Measurements from ENCODE around the gene SHANK1.
A peak's percentile ranks its signal among the peaks of the same experiment; 100 is the strongest.

Gene SHANK1

DNA sequence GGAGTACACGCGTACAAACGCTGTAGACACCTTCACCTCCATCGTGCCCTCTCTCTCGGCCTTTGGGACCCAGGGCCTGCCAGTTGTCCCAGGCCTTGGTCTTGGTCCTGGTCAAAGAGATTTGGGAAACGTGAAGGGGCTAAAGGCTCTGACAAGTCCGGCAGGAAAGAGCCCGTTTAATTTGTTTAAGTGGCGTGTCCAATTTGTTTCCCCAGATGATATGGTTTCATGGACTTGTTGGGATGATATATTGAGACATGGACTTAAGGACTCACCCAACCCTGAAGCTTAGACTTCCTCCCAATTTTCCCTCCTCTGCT is 6.3 kb upstream of the SHANK1 start:
- no peak for DNase-seq

- no peak for DNase-seq
Observed at GRCh38 chr19:50725218-50725910, 5.8 kb upstream of the SHANK1 start.

- peak; percentile 99 for DNase-seq
Observed at GRCh38 chr19:50724522-50725217, 5.1 kb upstream of the SHANK1 start.

GRCh38 chr19:50723735-50724521 is 4.3 kb upstream of the SHANK1 start:
- no peak for DNase-seq

DNA sequence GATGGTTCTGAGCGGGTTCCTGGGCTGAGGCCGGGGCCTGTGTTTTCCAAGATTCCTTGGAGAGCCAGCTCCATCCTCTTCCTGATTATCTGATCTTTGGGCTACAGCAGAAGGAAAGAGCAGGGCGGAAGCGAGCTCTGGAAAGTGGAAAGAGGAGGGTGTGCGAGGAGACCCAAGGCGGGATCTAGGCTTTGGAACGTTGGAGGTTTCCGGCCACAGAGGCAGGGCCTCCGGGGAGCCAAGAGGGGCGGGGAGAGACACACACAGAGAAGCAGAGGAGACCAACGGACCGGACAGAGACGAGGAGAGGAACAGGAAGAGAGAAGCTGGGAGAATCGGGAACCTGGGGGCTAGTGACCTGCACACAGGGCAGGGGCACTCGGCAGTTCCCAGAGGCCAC is 3.5 kb upstream of the SHANK1 start, which contains the start of gene CLEC11A:
TSS of gene CLEC11A (plus strand) at position 296 of the 400 bp plus-strand sequence. CDS start 162 bp downstream, outside the sequence.
- no peak for DNase-seq

- no peak for DNase-seq
Observed at GRCh38 chr19:50722201-50723013, 2.8 kb upstream of the SHANK1 start.

GRCh38 chr19:50721441-50722137 is 2.0 kb upstream of the SHANK1 start:
- no peak for DNase-seq

DNA sequence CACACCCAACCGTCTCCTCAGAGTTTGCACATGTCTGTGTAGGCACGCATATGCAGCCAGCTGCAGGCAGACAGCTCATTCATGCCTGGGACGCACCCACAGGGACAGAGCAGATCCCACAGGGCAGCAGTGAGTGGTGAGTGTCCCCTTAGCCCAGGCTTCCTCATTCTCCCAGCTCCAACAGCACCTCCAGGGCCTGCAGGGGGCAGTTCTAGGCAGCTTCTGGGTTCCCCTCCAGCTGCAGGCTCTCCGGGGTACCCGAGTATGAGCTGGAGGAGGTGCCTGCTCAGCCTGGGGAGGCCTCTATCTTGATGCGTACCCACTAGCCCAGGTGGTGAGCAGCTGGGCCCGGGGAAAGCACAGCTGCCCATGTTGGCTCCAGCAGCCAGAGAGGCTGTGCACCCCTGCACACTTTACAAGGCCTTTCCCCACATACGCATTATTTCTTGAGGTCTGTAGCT is 1.3 kb upstream of the SHANK1 start:
- no peak for DNase-seq

- DNase-seq, result no peak
Observed at GRCh38 chr19:50720181-50720920, 749 bp upstream of the SHANK1 start.

- no peak for DNase-seq
Observed at GRCh38 chr19:50719119-50719435, 525 bp downstream of the SHANK1 start.

DNA sequence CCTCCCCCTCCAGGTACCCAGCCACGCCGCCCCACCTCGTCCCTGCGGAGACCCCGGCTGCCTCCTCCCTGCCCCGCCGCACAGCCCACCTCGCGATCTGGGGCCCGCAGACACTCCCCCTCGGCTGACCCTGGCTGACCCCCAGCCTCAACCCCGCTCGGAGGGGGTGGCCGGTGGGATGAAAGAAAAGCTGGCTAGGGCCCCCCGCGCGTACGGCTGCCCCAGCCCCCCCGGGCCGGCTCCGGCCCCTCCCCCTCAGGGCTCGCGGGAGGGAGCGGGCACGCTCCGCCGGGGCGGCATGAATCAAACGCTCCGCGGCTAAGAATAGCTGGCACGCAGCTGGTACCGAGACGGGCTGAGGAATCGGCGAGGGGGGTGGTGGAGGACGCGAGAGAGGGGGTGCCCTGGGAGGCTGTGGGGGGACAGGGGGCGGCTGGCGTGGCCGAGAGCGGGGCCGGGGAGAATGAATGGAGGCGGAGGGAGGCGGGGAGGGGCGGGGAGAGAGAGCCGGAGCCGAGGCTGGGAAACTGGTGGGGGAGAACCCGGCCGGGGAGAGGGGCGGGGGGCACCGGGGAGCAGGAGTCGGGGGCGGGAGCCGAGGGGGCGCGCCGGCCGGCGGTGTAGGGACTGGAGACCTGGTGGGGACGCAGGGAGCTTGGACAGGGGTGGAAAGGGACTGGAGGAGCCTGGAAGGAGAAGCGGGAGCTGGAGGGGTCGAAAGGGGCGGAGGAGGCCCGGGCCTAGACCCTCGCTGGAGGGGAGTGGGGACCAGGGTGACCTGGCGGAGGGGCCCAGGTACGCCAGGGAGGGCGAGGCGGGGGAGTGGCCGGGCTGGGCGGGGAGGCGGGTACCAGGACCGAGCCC is 1.1 kb downstream of the SHANK1 start:
- no peak for DNase-seq

DNA sequence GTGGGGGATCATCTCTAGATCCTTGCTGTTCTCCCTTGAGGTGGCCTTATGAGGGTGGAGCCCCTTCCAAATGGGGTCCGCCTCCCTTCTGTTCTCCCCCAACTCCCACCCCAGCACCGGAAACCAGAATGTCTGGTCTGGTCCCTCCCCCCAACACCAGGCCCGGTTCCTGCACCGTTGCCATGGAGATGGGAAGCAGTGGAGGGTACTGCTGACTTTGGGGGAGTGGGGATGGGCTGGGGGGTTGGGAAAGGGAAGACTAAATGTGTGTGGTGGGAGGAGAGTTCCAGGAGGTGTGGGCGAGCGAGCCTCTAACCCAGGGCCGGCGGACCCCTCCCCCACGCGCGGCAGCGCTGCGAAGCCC is 1.7 kb downstream of the SHANK1 start:
- DNase-seq, result no peak

- DNase-seq, result no peak
Observed at GRCh38 chr19:50717026-50717723, 2.4 kb downstream of the SHANK1 start.

- DNase-seq, result no peak
Observed at GRCh38 chr19:50716178-50717025, 3.2 kb downstream of the SHANK1 start.

DNA sequence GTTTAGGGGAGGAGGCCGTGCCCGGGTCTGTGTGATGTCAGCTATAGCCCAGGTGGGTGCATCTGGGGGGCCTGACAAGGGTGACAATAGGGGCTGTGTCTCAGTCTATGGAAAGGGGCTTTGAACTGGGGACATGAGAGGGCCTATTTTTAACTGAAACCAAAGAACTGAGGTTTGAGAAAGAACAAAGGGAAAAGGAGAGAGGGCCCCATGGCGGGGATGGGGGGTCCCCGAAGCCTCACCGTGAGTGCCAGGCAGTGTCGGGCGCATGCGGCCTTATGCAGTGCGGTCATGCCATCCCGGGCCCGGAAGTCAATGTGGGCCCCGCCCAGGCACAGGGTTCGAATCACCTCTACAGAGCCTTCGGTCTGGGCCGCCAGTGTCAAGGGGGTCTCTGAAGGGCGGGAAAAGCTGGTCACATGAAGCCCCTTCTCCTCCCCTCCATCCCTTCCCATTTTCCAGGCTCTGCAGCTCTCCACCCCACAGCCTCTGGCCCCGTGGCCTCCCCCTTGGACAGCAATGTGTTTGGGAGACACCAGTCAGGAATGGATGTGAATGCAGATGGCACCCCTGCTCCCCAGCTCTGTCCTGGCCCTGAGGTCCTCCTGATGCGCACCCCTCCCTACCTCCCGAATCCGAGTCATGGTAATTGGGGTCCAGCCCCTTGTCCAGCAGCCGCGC is 5.9 kb downstream of the SHANK1 start:
- DNase-seq, result no peak

DNA sequence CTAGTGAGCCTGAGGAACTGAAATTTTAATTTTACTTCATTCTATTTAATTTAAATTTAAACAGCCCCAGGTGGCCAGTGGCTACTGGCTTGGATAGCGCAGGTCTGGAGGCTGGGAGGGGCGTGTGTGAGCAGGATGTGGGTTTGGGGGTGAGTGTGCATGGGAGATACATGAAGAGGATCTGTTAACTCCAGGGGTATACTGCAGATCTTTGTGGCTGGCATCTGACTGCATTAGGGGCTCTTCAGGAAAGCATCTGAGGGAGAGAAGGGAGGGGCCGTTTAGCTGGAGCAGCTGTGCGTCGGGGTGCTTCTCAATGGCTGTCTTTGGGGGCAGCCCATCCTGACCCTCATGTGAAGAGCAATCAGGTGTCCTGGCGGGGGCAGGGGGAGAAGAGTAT is 6.8 kb downstream of the SHANK1 start:
- no peak for DNase-seq

GRCh38 chr19:50711805-50712204 is 7.8 kb downstream of the SHANK1 start:
- DNase-seq, result no peak

DNA sequence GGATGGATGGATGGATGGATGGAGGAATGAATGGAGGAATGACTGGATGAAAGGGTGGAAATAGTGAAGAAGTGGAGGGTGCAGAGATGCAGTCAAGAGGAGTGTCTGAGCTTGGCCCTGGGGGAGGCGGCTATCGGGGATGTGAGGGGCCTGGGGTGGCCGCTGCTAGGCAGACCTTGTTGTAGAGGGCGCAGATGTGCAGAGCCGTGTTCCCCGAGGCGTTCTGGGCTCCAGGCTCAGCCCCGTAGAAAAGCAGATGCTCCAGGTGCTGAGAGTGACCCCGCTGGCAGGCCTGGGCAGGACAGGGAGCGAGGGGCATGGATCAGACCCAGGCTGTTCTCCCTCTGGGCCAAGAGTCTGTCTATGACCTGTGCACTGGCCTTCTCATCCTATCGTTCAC is 8.4 kb downstream of the SHANK1 start:
- DNase-seq, result no peak

DNA sequence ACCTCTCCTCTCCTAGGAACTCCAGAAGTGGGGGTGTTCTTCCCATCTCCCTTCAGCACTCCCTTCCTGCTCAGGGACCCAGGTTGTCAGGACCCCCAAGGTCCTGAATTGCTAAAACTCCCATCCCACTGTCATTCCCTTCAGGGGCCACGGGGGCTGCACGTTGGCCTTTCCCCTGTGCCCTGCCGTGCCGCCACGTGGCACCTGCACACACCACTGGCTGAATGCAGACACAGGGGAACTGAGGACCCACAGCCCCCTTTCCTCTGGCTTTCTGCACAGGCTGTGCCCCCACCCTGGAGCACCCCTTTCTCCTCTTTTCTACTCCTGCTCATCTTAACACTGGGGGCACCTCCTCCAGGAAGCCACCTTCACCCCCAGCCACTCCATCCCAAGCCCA is 9.0 kb downstream of the SHANK1 start:
- DNase-seq, result no peak
